ENCODE measurements around the gene SPSB1. TPM values are rescaled to one million over a fixed set of nuclear protein-coding genes. Genes with fewer than 3 reads are reported as not detected.

The SPSB1 gene
- total RNA-seq, 1 donor from 2014 or later: 22.0 TPM

DNA sequence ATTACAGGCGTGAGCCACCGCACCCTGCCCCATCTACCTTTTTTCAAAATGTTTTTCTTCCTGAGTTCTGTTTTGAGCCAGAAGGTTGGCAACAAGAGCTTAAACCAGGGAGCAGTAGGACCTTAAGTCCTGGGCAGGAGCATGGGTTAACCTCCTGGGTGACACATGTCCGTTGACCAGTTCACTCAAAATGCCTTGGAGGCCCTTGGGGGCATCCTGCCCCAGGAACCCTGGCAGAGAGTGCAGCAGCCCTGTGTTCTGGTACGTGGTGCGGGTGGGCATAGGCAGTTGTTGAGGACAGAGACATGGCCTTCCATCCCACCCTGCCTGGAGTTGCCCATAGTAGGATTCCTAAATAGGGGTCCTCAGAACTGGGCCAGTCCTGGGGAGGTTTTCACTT is 46.5 kb upstream of the SPSB1 start:
- H3K27me3 Mint-ChIP-seq (ENCODE audit: low read depth): no peaks in the 10 kb centered on the region
- H3K4me1 Mint-ChIP-seq: peaks cover 11% of the 10 kb centered on the region
- DNase-seq (ENCODE audit: low spot score in 2 of 2, unreplicated experiment in 2 of 2): no peak
- H3K9me3 Mint-ChIP-seq: no peaks in the 10 kb centered on the region
- TF ChIP-seq CTCF (IDR thresholded peaks at IDR 0.05; ENCODE audit: unreplicated experiment): no peak
- no peak overlapping the region for H3K4me3 Mint-ChIP-seq
- no peak overlapping the region for H3K27ac Mint-ChIP-seq
- peaks cover 13% of the 10 kb centered on the region for H3K36me3 Mint-ChIP-seq

- Mint-ChIP-seq H3K4me1 (peaks cover 14% of the 10 kb centered on the region), H3K27ac (no peak overlapping the region), H3K9me3 (no peaks in the 10 kb centered on the region), H3K27me3 (ENCODE audit: low read depth) (no peaks in the 10 kb centered on the region), H3K36me3 (peaks cover 13% of the 10 kb centered on the region), H3K4me3 (no peak overlapping the region)
- no peak for TF ChIP-seq CTCF (IDR thresholded peaks at IDR 0.05; ENCODE audit: unreplicated experiment)
- DNase-seq (ENCODE audit: low spot score in 2 of 2, unreplicated experiment in 2 of 2): no peak
Observed at GRCh38 chr1:9246841-9247785, 45.6 kb upstream of the SPSB1 start.

DNA sequence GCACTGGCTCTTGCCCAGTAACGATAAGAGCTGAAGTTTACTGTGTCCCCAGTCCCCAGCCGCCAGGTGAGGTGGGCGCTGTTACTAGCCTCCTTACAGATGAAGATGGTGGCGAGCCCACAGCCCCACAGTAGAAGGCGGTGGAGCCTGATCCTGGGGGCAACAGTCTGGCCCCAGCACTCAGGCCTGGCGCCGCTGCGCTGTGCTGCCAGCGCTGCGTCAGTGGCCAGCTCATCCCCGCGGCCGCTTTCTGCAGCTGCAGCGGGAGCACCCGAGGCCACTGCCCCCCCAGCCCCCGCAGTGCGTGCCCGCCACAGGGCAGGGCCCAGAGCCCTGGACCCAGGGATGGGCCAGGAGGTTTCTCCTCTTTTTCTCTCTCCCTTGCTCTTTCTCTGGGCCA is 44.8 kb upstream of the SPSB1 start:
- no peak for DNase-seq (ENCODE audit: low spot score in 2 of 2, unreplicated experiment in 2 of 2)
- H3K4me3 Mint-ChIP-seq: no peak overlapping the region
- H3K27ac Mint-ChIP-seq: no peak overlapping the region
- no peaks in the 10 kb centered on the region for H3K9me3 Mint-ChIP-seq
- TF ChIP-seq CTCF (IDR thresholded peaks at IDR 0.05; ENCODE audit: unreplicated experiment): no peak
- no peaks in the 10 kb centered on the region for H3K27me3 Mint-ChIP-seq (ENCODE audit: low read depth)
- H3K36me3 Mint-ChIP-seq: peaks cover 13% of the 10 kb centered on the region
- H3K4me1 Mint-ChIP-seq: peaks cover 17% of the 10 kb centered on the region

DNA sequence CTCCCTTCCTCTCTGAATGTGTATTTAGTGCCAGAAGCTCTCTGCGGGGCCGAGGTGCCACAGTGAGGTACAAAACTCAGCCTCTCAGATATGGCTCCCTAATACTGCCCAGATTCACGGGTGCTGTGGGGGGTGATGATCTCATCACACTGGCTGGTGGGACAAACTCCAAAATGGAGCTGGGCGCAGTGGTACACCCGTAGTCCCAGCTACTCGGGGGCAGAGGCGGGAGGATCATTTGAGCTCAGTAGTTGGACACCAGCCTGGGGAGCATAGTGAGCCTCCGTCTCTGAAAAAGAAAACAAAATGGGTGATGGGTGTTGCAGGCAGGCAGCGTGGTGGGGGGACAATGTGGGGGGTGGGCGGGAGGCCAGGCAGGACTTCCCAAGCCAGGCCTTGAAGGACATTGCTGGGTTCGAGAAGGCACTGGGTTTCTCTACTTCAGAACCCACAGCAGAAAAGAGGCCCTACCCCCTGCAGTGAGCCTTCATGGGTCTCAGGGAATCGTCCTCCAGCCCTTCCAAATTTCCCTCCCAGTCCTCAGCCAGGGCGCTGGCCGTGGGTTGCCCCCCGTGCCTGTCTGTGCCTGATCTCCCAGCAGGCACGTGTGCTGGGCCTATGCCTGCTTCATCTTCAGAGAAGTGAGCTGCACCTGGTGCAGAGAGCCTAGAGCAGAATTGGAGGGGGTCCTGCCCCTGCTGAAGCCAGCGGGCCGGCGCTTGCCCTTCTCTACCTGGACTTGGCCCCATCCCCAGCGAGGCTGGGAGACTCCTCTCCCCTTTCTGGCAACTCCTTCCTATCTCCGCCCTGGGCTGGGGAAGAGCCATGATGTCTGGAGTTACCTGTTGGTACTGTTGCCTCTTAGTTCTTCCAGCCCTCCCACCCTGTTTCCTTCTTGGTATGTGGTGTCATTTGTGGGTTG is 44.1 kb upstream of the SPSB1 start:
- H3K4me1 Mint-ChIP-seq: peaks cover 25% of the 10 kb centered on the region
- peaks cover 13% of the 10 kb centered on the region for H3K36me3 Mint-ChIP-seq
- H3K27ac Mint-ChIP-seq: peak overlapping the region; percentile 23
- H3K27me3 Mint-ChIP-seq (ENCODE audit: low read depth): no peaks in the 10 kb centered on the region
- no peak for TF ChIP-seq CTCF (IDR thresholded peaks at IDR 0.05; ENCODE audit: unreplicated experiment)
- H3K4me3 Mint-ChIP-seq: no peak overlapping the region
- no peak for DNase-seq (ENCODE audit: low spot score in 2 of 2, unreplicated experiment in 2 of 2)
- H3K9me3 Mint-ChIP-seq: no peaks in the 10 kb centered on the region

- peak overlapping the region; percentile 23 for H3K27ac Mint-ChIP-seq
- H3K4me3 Mint-ChIP-seq: no peak overlapping the region
Observed at GRCh38 chr1:9249263-9249533, 43.5 kb upstream of the SPSB1 start.

More at GRCh38 chr1:9249263-9249533, 43.5 kb upstream of the SPSB1 start:
- Mint-ChIP-seq H3K4me1 (peaks cover 30% of the 10 kb centered on the region), H3K9me3 (no peaks in the 10 kb centered on the region), H3K36me3 (peaks cover 13% of the 10 kb centered on the region), H3K27me3 (ENCODE audit: low read depth) (no peaks in the 10 kb centered on the region)
- no peak for TF ChIP-seq CTCF (IDR thresholded peaks at IDR 0.05; ENCODE audit: unreplicated experiment)
- no peak for DNase-seq (ENCODE audit: low spot score in 2 of 2, unreplicated experiment in 2 of 2)

All from mesothelial cell of epicardium (in vitro differentiated cells).